ENCODE measurements around the gene PRRT1.

- TF ChIP-seq EZH2 (IDR thresholded peaks at IDR 0.05; ENCODE audit: low read length, unreplicated experiment), result no peak
- no peak for TF ChIP-seq CTCF (conservative IDR thresholded peaks at IDR 0.05; ENCODE audit: low read depth, low read length)
Measured at GRCh38 chr6:32127717-32128592, 23.8 kb downstream of the PRRT1 start, which contains the start of gene ATF6B.

All from PC-3 (cell line).